Activated CD4-positive, alpha-beta memory T cell treated with anti-CD3 and anti-CD28 coated beads for 36 hours (primary cell): ENCODE results near the gene AKR1E2. TPM values are rescaled to one million over a fixed set of nuclear protein-coding genes. Genes with fewer than 3 reads are reported as not detected.
"Not testable (repeated sequence)": the region's sequence is repeated elsewhere in the genome, so short reads cannot be mapped to it uniquely, and the experiment has no call there.

ENCODE experiments used
- CTCF ChIA-PET: fragments of 350-600 bp; sonication (Branson Sonifier 250); formaldehyde crosslinking; loops from one replicate; lab custom pipeline; 2021; ENCODE audit warnings: antibody characterized with exemption, inconsistent platforms; lab: Charles Lee
- POLR2A ChIA-PET: fragments of 350-600 bp; sonication (Branson Sonifier 250); formaldehyde crosslinking; loops from one replicate; lab custom pipeline; 2021; ENCODE audit warnings: antibody characterized with exemption; lab: Charles Lee
- DNase-seq: peaks from one replicate; pipeline ENCODE4 v3.0.0-alpha.2; 2020
- H3K27ac Mint-ChIP-seq: one replicate; pipeline ENCODE4 v1.8.0; 2021; ENCODE audit warnings: mixed read lengths
- H3K27me3 Mint-ChIP-seq: one replicate; pipeline ENCODE4 v1.8.0; 2021; ENCODE audit warnings: mixed read lengths
- H3K36me3 Mint-ChIP-seq: one replicate; pipeline ENCODE4 v1.8.0; 2021; ENCODE audit warnings: mixed read lengths
- H3K4me1 Mint-ChIP-seq: one replicate; pipeline ENCODE4 v1.8.0; 2021; ENCODE audit warnings: low read depth, mixed read lengths
- H3K4me3 Mint-ChIP-seq: one replicate; pipeline ENCODE4 v1.8.0; 2021; ENCODE audit warnings: mild to moderate bottlenecking, mixed read lengths
- H3K9me3 Mint-ChIP-seq: one replicate; pipeline ENCODE4 v1.8.0; 2021; ENCODE audit warnings: mixed read lengths
- intact Hi-C: fragments of 100-400 bp; cut with micrococcal nuclease; formaldehyde crosslinking; loops from one replicate; pipeline ENCODE4 v1.15.1; 2023
- total RNA-seq, 2 experiments: library from RNA; stranded (reverse); gene quantifications; one replicate each; pipeline ENCODE4 v1.2.3, GENCODE V29; 2021

AKR1E2 gene
- total RNA-seq, 2 experiments from 2014 or later: 3.9 to 4.2 TPM

DNA sequence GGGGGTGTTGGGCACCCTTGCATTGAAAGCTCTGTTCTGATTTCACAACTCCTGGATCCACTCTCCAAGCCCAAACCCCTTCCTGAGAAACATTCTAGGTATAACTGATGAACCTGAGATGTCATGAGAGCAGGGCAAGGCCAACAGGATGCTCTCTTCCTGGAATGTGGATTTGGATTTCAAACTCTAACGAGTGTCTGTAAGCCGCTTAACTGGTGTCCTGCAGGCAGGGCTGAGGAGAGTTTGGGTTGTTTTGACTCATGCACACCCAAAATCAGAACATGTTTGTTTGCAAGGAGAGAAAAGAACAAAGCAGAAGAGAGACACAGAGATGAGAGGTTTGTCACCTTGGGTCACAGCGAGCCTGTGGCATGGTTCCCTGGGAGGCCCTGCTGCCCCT is 24.6 kb upstream of the AKR1E2 start:
- H3K4me1 Mint-ChIP-seq: no peaks in the 10 kb centered on the region
- peaks cover 12% of the 10 kb centered on the region for H3K27me3 Mint-ChIP-seq
- no peak overlapping the region for H3K27ac Mint-ChIP-seq
- intact Hi-C loops: no loop called here
- ChIA-PET POLR2A (no interaction called here), CTCF (no interaction called here)
- no peaks in the 10 kb centered on the region for H3K36me3 Mint-ChIP-seq
- H3K9me3 Mint-ChIP-seq: no peaks in the 10 kb centered on the region
- DNase-seq: no peak
- no peak overlapping the region for H3K4me3 Mint-ChIP-seq

DNA sequence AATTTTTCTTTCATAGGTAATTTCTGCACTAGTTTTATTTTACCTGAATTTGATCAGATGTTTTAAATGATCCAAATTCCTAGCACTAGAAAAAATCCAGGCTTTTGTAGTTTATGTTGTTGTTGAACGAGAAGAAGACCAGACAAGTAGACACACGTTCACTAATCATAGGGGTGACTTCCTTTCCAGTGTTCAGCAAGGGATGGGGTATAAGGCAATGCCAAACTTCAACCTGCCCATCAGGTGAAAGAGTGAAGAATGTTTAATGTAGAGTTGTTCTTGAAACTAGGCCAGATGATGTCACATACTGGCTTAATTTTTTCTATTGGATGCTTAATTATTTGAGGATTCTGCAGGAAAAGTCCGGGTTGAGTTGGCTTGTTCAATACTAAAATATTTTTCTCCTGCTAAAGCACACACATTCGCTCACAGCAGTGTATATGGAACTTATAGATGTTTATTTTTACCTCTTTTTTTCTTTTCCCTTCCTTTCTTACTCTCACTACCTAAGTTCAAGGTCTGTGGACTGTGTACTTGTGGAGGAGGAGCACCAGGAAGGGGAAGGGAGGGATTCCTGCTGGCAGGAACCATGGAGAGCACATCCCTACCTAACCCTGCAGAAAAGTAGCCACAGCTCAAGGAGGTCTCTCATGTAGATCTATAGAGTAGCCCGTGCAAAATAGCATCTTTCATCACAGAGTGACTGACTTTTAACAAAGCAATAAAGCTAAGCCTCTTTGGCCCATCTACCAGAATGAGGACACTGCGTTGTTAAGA is 23.1 kb upstream of the AKR1E2 start:
- ChIA-PET CTCF (interaction anchor here (1.0 to 2.2 kb wide), 2 partner anchors 11 to 12 kb away, joined by 3 to 8 read pairs; no protein-coding TSS in a partner anchor), POLR2A (interaction anchor here (0.6 kb wide), 1 partner anchor 175 kb away, joined by 3 read pairs; no protein-coding TSS in a partner anchor)
- intact Hi-C loops: no loop called here
- H3K4me1 Mint-ChIP-seq: no peaks in the 10 kb centered on the region
- H3K27me3 Mint-ChIP-seq: peaks cover 5% of the 10 kb centered on the region
- H3K27ac Mint-ChIP-seq: no peak overlapping the region
- H3K9me3 Mint-ChIP-seq: no peaks in the 10 kb centered on the region
- DNase-seq: no peak
- H3K4me3 Mint-ChIP-seq: no peak overlapping the region
- no peaks in the 10 kb centered on the region for H3K36me3 Mint-ChIP-seq

DNA sequence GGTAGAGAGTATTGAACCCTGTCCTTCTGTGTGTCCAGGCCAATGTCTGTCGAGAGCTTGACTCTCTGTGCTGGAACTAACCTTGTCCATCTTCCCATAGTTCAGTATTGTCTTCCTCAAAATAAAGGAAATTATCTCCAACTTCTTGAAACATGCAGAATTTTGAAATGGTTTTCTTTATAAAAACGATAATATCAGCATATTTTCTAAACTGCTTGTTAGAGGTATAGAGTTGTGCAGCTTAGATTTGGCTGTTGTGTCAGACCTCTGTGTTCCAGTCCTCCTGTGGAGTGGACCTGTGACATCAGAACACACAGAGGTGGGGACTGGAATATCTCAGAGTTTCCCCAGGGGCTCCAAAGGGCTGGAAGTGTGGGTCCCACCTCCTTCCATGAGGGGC is 22.2 kb upstream of the AKR1E2 start:
- ChIA-PET POLR2A (no interaction called here), CTCF (interaction anchor here (2.2 kb wide), 1 partner anchor 11 kb away, joined by 8 read pairs; no protein-coding TSS in a partner anchor)
- no peak overlapping the region for H3K27ac Mint-ChIP-seq
- H3K4me3 Mint-ChIP-seq: no peak overlapping the region
- H3K27me3 Mint-ChIP-seq: peaks cover 4% of the 10 kb centered on the region
- intact Hi-C loops: no loop called here
- no peaks in the 10 kb centered on the region for H3K9me3 Mint-ChIP-seq
- DNase-seq: no peak
- H3K36me3 Mint-ChIP-seq: no peaks in the 10 kb centered on the region
- H3K4me1 Mint-ChIP-seq: no peaks in the 10 kb centered on the region

DNA sequence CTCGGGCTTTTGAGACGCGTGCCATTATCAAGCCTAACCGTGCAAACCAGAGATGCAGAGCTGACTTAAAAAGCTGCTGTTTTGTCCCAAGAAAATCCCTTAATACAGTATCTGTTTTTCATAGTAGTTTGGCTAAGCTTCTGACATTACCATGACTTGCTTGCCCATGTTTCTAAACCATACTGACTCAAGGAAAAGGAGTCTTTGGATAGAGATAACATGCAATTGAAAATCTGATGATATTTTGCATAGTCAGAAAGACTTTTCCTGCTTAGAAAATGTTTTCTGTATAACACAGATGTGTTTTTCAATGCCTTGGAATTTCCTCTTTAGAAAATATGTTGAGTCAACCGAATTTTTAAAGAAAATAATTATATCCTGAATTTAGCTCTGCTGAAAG is 21.5 kb upstream of the AKR1E2 start:
- no peak for DNase-seq
- Mint-ChIP-seq H3K4me3 (no peak overlapping the region), H3K27me3 (peaks cover 4% of the 10 kb centered on the region), H3K27ac (no peak overlapping the region), H3K9me3 (no peaks in the 10 kb centered on the region), H3K4me1 (no peaks in the 10 kb centered on the region), H3K36me3 (no peaks in the 10 kb centered on the region)
- POLR2A ChIA-PET: no interaction called here
- CTCF ChIA-PET: interaction anchor here (2.2 kb wide), 1 partner anchor 11 kb away, joined by 8 read pairs; no protein-coding TSS in a partner anchor
- intact Hi-C loops: no loop called here

DNA sequence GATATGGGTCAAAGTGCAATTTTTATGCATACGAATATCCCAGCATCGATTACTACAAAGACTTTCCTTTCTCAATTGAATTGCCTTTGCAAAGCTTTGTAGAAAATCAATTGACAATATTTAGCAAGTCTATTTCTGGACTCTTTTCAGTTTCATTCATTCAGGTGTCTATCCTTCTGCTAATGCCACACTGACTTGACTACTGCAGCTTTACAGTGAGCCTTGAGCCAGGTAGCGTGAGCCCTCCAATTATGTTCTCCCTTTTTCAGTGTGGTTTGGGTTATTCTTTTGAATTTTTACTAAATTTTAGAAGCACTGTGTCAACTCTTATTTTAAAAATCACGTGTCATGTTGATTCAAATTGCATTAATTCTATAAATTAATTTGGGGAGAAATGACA is 19.5 kb upstream of the AKR1E2 start:
- Mint-ChIP-seq H3K4me1 (no peaks in the 10 kb centered on the region), H3K27ac (no peak overlapping the region), H3K9me3 (no peaks in the 10 kb centered on the region), H3K4me3 (no peak overlapping the region), H3K36me3 (no peaks in the 10 kb centered on the region), H3K27me3 (peaks cover 7% of the 10 kb centered on the region)
- DNase-seq: no peak
- ChIA-PET POLR2A (no interaction called here), CTCF (interaction anchor here (1.1 kb wide), 1 partner anchor 8 kb away, joined by 3 read pairs; no protein-coding TSS in a partner anchor)
- intact Hi-C loops: no loop called here

DNA sequence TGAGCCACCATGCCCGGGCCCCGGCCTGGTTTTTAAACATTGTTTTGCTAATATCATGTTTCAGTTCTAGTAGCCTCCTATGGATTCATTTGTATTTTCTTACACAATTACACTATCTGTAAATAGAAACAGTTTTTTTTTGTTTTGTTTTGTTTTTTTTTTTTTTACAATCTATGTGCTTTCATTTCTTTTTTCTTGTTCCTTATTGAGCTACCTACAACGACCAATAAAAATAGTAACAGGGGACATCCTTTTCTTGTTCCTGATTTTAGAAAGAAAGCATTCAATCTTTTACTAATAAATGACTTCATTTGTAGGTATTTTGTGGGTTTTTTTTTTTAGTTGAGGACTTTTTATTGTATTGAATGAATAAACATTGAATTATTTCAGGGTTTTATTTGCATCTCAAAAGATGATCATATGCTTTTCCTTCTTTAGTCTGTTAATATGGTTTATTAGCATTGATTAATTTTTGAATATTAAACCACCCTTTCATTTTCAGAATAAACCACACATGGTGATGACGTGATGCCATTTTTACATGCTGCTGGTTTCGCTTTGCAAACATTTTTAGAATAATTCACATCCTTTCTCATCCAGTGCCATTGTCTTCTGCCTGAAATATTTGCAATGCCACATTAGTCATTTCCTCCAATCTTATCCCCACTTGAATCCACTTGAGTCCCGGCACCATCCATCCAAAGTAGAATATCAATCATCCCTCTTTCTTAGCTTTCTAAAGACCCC is 18.1 kb upstream of the AKR1E2 start:
- ChIA-PET POLR2A (no interaction called here), CTCF (interaction anchor here (1.4 kb wide), 1 partner anchor 8 kb away, joined by 5 read pairs; no protein-coding TSS in a partner anchor)
- Mint-ChIP-seq H3K36me3 (no peaks in the 10 kb centered on the region), H3K9me3 (no peaks in the 10 kb centered on the region), H3K4me3 (no peak overlapping the region), H3K27me3 (peaks cover 9% of the 10 kb centered on the region), H3K4me1 (no peaks in the 10 kb centered on the region), H3K27ac (no peak overlapping the region)
- no peak for DNase-seq
- intact Hi-C loops: no loop called here

DNA sequence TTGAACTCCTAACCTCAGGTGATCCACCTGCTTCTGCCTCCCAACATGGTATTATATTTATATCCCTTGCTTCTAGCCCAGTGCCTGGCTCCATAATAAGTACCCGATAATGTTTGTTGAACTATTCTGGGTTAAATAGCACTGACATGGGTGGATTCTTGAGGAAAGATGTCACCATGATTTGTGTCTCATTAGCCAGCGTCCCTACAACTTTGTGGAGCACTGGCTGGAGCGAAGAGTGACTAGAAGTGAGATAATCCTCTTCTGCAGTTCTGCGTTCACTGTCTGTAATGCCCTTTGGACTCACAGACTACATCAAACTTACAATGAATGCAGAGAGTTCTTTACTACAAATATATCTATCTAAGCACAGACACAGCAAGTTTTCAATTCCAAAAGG is 16.9 kb upstream of the AKR1E2 start:
- CTCF ChIA-PET: no interaction called here
- H3K27me3 Mint-ChIP-seq: peaks cover 9% of the 10 kb centered on the region
- no peaks in the 10 kb centered on the region for H3K9me3 Mint-ChIP-seq
- H3K36me3 Mint-ChIP-seq: no peaks in the 10 kb centered on the region
- DNase-seq: no peak
- POLR2A ChIA-PET: no interaction called here
- no peaks in the 10 kb centered on the region for H3K4me1 Mint-ChIP-seq
- H3K27ac Mint-ChIP-seq: no peak overlapping the region
- intact Hi-C loops: no loop called here
- H3K4me3 Mint-ChIP-seq: no peak overlapping the region

DNA sequence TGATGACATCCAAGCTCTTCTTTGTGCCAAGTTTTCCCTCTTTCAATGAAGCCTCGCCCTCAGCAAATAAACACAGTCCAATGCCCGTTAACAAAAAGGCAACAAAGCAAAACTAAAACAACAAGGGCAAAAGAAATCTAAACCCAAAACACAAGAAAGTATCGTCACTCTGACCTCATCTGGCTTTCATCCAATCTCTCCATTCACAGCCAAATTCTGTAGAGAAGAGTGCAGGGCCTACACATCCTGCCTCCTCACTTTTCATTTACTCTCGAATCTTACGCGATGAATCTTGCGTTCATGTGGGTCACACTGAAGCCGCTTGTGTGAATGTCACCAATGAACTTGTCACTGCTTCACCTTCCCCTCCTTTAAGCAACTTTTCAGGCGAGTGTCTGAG is 15.9 kb upstream of the AKR1E2 start:
- Mint-ChIP-seq H3K4me3 (no peak overlapping the region), H3K4me1 (no peaks in the 10 kb centered on the region), H3K27ac (no peak overlapping the region), H3K36me3 (no peaks in the 10 kb centered on the region), H3K9me3 (no peaks in the 10 kb centered on the region), H3K27me3 (peaks cover 9% of the 10 kb centered on the region)
- ChIA-PET POLR2A (no interaction called here), CTCF (interaction anchor here (0.7 to 1.4 kb wide), 2 partner anchors 40 to 550 kb away, joined by 3 read pairs; no protein-coding TSS in a partner anchor)
- no peak for DNase-seq
- intact Hi-C loops: no loop called here

DNA sequence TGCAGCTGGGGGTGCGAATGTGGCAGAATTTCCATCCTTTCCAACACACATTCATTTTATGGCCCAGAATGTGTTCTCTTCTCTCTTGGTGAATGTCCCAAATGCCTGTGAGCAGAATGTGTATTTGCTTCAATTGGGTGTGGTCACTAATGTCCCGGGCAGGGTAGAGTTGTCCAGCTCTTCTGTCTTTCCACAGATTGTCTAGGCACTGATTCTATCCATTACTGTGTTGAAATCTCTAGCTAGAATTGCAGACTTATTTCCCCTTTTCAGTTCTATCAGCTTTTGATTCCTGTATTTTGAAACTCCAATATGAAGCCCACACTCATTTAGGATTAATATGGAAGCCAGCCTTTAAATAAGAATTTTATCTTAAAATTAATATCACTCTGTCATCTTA is 14.0 kb upstream of the AKR1E2 start:
- CTCF ChIA-PET: interaction anchor here (4.4 kb wide), 1 partner anchor 38 kb away, joined by 44 read pairs; no protein-coding TSS in a partner anchor
- intact Hi-C loops: no loop called here
- H3K27ac Mint-ChIP-seq: no peak overlapping the region
- DNase-seq: no peak
- H3K4me1 Mint-ChIP-seq: no peaks in the 10 kb centered on the region
- no peaks in the 10 kb centered on the region for H3K9me3 Mint-ChIP-seq
- H3K36me3 Mint-ChIP-seq: no peaks in the 10 kb centered on the region
- peaks cover 5% of the 10 kb centered on the region for H3K27me3 Mint-ChIP-seq
- no peak overlapping the region for H3K4me3 Mint-ChIP-seq
- POLR2A ChIA-PET: no interaction called here

DNA sequence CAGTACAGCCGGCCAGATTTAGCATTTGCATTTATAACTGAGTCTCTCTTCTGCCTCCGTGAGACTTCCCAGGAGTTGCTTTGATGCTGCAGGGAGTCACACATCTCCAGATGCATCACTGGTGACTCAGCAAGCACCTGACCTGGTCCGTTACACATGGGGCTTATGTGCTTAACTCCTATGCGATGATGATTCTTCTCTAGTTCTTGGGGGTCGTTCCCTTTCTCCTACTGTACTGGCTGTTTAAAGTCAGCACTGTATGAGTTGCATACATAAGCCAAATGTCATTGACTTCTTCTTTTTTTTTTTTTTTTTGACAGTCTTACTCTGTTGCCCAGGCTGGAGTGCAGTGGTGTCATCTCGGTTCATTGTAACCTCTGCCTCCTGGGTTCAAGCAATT is 13.0 kb upstream of the AKR1E2 start:
- Mint-ChIP-seq H3K9me3 (no peaks in the 10 kb centered on the region), H3K27ac (no peak overlapping the region), H3K27me3 (peaks cover 5% of the 10 kb centered on the region), H3K36me3 (no peaks in the 10 kb centered on the region), H3K4me3 (no peak overlapping the region), H3K4me1 (no peaks in the 10 kb centered on the region)
- ChIA-PET POLR2A (no interaction called here), CTCF (interaction anchor here (0.7 to 4.4 kb wide), 3 partner anchors 18 to 622 kb away, joined by 3 to 44 read pairs (median 3); no protein-coding TSS in a partner anchor)
- intact Hi-C loops: no loop called here
- no peak for DNase-seq

DNA sequence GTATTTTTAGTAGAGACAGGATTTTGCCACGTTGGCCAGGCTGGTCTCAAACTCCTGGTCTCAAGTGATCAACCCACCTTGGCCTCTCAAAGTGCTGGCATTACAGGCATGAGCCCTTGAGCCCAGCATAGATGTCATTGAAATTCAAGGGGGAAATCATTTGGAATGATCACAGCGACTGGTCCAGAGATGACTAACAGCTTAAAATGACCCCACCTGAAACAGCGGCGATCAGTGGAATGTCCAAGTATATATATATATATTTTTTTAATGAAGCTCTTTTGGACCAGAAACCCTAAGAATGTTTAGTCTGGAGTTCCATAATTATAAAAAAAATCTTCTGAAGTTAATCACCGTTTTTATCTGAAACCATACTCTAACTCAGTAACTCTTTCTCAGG is 12.5 kb upstream of the AKR1E2 start:
- intact Hi-C loops: no loop called here
- Mint-ChIP-seq H3K27me3 (peaks cover 5% of the 10 kb centered on the region), H3K9me3 (no peaks in the 10 kb centered on the region), H3K4me3 (no peak overlapping the region), H3K36me3 (no peaks in the 10 kb centered on the region), H3K4me1 (no peaks in the 10 kb centered on the region), H3K27ac (no peak overlapping the region)
- CTCF ChIA-PET: interaction anchor here (0.7 to 4.4 kb wide), 5 partner anchors 11 to 621 kb away, joined by 3 to 44 read pairs (median 3); no protein-coding TSS in a partner anchor
- no peak for DNase-seq
- POLR2A ChIA-PET: no interaction called here

DNA sequence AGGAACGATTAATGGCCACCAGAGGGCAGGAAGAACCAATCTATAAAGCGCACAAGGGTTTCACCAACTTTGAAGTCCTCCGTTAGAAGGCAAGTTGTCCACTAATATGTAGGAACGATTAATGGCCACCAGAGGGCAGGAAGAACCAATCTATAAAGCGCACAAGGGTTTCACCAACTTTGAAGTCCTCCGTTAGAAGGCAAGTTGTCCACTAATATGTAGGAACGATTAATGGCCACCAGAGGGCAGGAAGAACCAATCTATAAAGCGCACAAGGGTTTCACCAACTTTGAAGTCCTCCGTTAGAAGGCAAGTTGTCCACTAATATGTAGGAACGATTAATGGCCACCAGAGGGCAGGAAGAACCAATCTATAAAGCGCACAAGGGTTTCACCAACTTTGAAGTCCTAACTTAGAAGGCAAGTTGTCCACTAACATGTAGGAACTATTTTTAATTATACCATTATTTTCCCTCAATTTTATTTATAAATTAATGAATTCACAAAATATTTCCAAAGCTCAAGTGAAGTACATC is 10.3 kb upstream of the AKR1E2 start:
- H3K9me3 Mint-ChIP-seq, DNase-seq, POLR2A ChIA-PET, H3K4me3 Mint-ChIP-seq, H3K27ac Mint-ChIP-seq, H3K4me1 Mint-ChIP-seq, H3K36me3 Mint-ChIP-seq: not testable (repeated sequence)
- H3K27me3 Mint-ChIP-seq: peaks cover 12% of the 10 kb centered on the region
- intact Hi-C loops: loop anchor here (1.0 to 2.0 kb wide), 4 partner anchors 34 to 619 kb away; no protein-coding TSS in a partner anchor
- CTCF ChIA-PET: interaction anchor here (0.6 to 4.4 kb wide), 21 partner anchors 8 to 1618 kb away, joined by 3 to 44 read pairs (median 5); partner anchors contain the start of gene AKR1E2
